Activated CD4-positive, alpha-beta T cell treated with anti-CD3 and anti-CD28 coated beads for 48 hours (primary cell): ENCODE results near the gene C1QL1.

Source experiments
- DNase-seq: peaks from one replicate; pipeline ENCODE4 v3.0.0-alpha.2; 2020

Gene C1QL1

GRCh38 chr17:44928136-44928535, 40.0 kb downstream of the C1QL1 start:
- no peak for DNase-seq

- DNase-seq: no peak
These were observed 40.4 kb downstream of the C1QL1 start for GRCh38 chr17:44927696-44928095.

GRCh38 chr17:44926821-44927525, 41.1 kb downstream of the C1QL1 start:
- no peak for DNase-seq

- no peak for DNase-seq
These were observed 42.1 kb downstream of the C1QL1 start for GRCh38 chr17:44925731-44926697.

- DNase-seq: no peak
These were observed 44.0 kb downstream of the C1QL1 start for GRCh38 chr17:44924107-44924544.

GRCh38 chr17:44922746-44923470, 45.2 kb downstream of the C1QL1 start:
- no peak for DNase-seq

GRCh38 chr17:44922136-44922535, 46.0 kb downstream of the C1QL1 start:
- DNase-seq: no peak

- no peak for DNase-seq
These were observed 46.8 kb downstream of the C1QL1 start for GRCh38 chr17:44921122-44921882.

GRCh38 chr17:44920565-44920940, 47.5 kb downstream of the C1QL1 start:
- DNase-seq: no peak

- DNase-seq: peak; percentile 75
These were observed 48.1 kb downstream of the C1QL1 start for GRCh38 chr17:44919885-44920564.

GRCh38 chr17:44919411-44919810, 48.7 kb downstream of the C1QL1 start:
- no peak for DNase-seq

- no peak for DNase-seq
These were observed 50.1 kb downstream of the C1QL1 start for GRCh38 chr17:44918006-44918405.

- DNase-seq: no peak
These were observed 50.6 kb downstream of the C1QL1 start for GRCh38 chr17:44917456-44917855.

GRCh38 chr17:44916781-44917241, 51.3 kb downstream of the C1QL1 start:
- DNase-seq: no peak

GRCh38 chr17:44915862-44916780, 52.0 kb downstream of the C1QL1 start:
- DNase-seq: no peak

GRCh38 chr17:44915321-44915726, 52.8 kb downstream of the C1QL1 start, which contains the start of gene GFAP:
Gene GFAP, minus strand, starts transcription at chr17:44915500. Its CDS starts 14 bp downstream, at chr17:44915486.
- DNase-seq: no peak

GRCh38 chr17:44914698-44915271, 53.3 kb downstream of the C1QL1 start:
- DNase-seq: no peak

GRCh38 chr17:44914148-44914547, 54.0 kb downstream of the C1QL1 start:
- DNase-seq: no peak

- DNase-seq: no peak
These were observed 54.4 kb downstream of the C1QL1 start for GRCh38 chr17:44913676-44914075.
